Kidney epithelial cell (primary cell): ENCODE measurements around the gene CCDC54. TPM values are rescaled to one million over a fixed set of nuclear protein-coding genes. Genes with fewer than 3 reads are reported as not detected.
A peak's percentile ranks its signal among the peaks of the same experiment; 100 is the strongest.
"Not testable (repeated sequence)": the region's sequence is repeated elsewhere in the genome, so short reads cannot be mapped to it uniquely, and the experiment has no call there.

Source experiments
- DNase-seq: peaks from one replicate; pipeline ENCODE4 v3.0.0-alpha.2; 2010; ENCODE audit warnings: low read depth
- H3K27me3 ChIP-seq: 2 replicates; pipeline ENCODE4 v1.6.0; 2011; ENCODE audit warnings: low read length; ENCODE audit not compliant: control insufficient read depth, insufficient read depth
- H3K36me3 ChIP-seq: 2 replicates; pipeline ENCODE4 v1.5.1; 2011; ENCODE audit warnings: low read length; ENCODE audit not compliant: control insufficient read depth, insufficient read depth
- H3K4me3 ChIP-seq: 2 replicates; pipeline ENCODE4 v1.5.1; 2011; ENCODE audit warnings: low read depth, mild to moderate bottlenecking, control low read depth, low read length
- CTCF ChIP-seq: IDR thresholded peaks from 2 replicates; pipeline ENCODE4 v1.5.1; 2011; ENCODE audit warnings: mild to moderate bottlenecking, moderate library complexity, low read length, control low read depth, inconsistent platforms; ENCODE audit not compliant: insufficient read depth, poor library complexity, severe bottlenecking
- total RNA-seq: library from RNA; depleted of rRNA; stranded (reverse); fragments of >200 nt; gene quantifications from 2 replicates; pipeline ENCODE4 v1.2.3, GENCODE V29; 2015

The CCDC54 gene
- not detected in 2 replicates for total RNA-seq

- Histone ChIP-seq H3K27me3 (no peaks in the 10 kb centered on the region), H3K4me3 (no peak within 1 kb of the TSS), H3K36me3 (no peaks in the 10 kb centered on the region)
- TF ChIP-seq CTCF, result no peak
- peak; percentile 53 for DNase-seq
Measured at GRCh38 chr3:107377151-107377550, at the start of gene CCDC54. Gene CCDC54 (plus strand): TSS chr3:107377439. CDS start chr3:107377588, 149 bp downstream.

- DNase-seq, result no peak
- H3K27me3 ChIP-seq, result no peaks in the 10 kb centered on the region
- TF ChIP-seq CTCF, result no peak
- no peak overlapping the region for H3K4me3 ChIP-seq
- H3K36me3 ChIP-seq, result no peaks in the 10 kb centered on the region
Measured at GRCh38 chr3:107328069-107328468, 49.2 kb upstream of the CCDC54 start.

GRCh38 chr3:107329088-107329487, 48.2 kb upstream of the CCDC54 start:
- Histone ChIP-seq H3K36me3 (no peaks in the 10 kb centered on the region), H3K27me3 (no peaks in the 10 kb centered on the region), H3K4me3 (no peak overlapping the region)
- no peak for DNase-seq
- TF ChIP-seq CTCF, result no peak

DNA sequence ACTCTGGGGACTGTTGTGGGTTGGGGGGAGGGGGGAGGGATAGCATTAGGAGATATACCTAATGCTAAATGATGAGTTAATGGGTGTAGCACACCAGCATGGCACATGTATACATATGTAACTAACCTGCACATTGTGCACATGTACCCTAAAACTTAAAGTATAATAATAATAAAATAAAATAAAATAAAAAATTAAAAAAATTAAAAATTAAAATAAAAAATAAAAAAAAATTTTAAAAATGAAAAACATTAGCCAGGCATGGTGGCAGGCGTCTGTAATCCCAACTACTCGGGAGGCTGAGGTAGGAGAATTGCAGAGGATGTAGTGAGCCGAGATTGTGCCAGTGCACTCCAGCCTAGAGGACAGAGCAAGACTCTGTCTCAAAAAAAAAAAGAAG, 37.5 kb upstream of the CCDC54 start:
- not testable (repeated sequence) for H3K27me3 ChIP-seq, DNase-seq, H3K36me3 ChIP-seq, H3K4me3 ChIP-seq

- no peak for DNase-seq
Measured at GRCh38 chr3:107344722-107345121, 32.5 kb upstream of the CCDC54 start.

GRCh38 chr3:107345822-107346405, 31.3 kb upstream of the CCDC54 start:
- Histone ChIP-seq H3K27me3 (no peaks in the 10 kb centered on the region), H3K4me3 (no peak overlapping the region), H3K36me3 (no peaks in the 10 kb centered on the region)
- no peak for TF ChIP-seq CTCF
- DNase-seq, result no peak

More at GRCh38 chr3:107344722-107345121, 32.5 kb upstream of the CCDC54 start:
- Histone ChIP-seq H3K36me3 (no peaks in the 10 kb centered on the region), H3K27me3 (no peaks in the 10 kb centered on the region), H3K4me3 (no peak overlapping the region)
- TF ChIP-seq CTCF, result no peak
